ENCODE measurements around the gene KRTAP19-5. TPM values are rescaled to one million over a fixed set of nuclear protein-coding genes. Genes with fewer than 3 reads are reported as not detected.

Gene KRTAP19-5
- not detected in 2 replicates for total RNA-seq
- not detected in 2 replicates for polyA plus RNA-seq
- polyA plus RNA-seq (2011; cell fraction: cytosol; rRNA removed), result not detected in 2 replicates
- polyA plus RNA-seq (2011; cell fraction: nucleus; rRNA removed), result not detected in 2 replicates
- polyA plus RNA-seq (2012), result not detected in 2 replicates
- polyA minus RNA-seq, result not detected in 2 replicates
- polyA minus RNA-seq (2011; cell fraction: cytosol; rRNA and poly(A)+ RNA removed), result not detected
- polyA minus RNA-seq (2011; cell fraction: nucleus; rRNA and poly(A)+ RNA removed), result not detected in 2 replicates
- Bru-seq, nascent RNA, result not detected
- BruChase-seq, experiment 1, labeled RNA remaining after a 6-hour chase, result not detected
- not detected for BruChase-seq, experiment 2, labeled RNA remaining after a 2-hour chase
- long read RNA-seq, result 0 reads

- no peaks in the 10 kb centered on the region for H3K27me3 ChIP-seq (ENCODE audit: control insufficient read depth in 2 of 2, insufficient read depth in 2 of 2, low read length in 2 of 2)
- BruUV-seq (replicated peaks), result no TSS peak
- no peak within 1 kb of the TSS for H3K27ac ChIP-seq (ENCODE audit: insufficient read depth, low read depth, low read length)
- H3K4me2 ChIP-seq (ENCODE audit: insufficient read depth, low read length), result no peak within 1 kb of the TSS
- ChIA-PET POLR2A (no interaction called here), CTCF (no interaction called here)
- H4K20me1 ChIP-seq (replicated peaks; ENCODE audit: control insufficient read depth, extremely low read depth, insufficient read depth, low read length), result no peaks in the 10 kb centered on the region
- H3K4me3 ChIP-seq (replicated peaks in 1 of 3; ENCODE audit: insufficient read depth in 1 of 3, low read depth in 1 of 3, low read length in 3 of 3), result no peak within 1 kb of the TSS
- no peaks in the 10 kb centered on the region for H3K4me1 ChIP-seq (ENCODE audit: control insufficient read depth, extremely low read depth, insufficient read depth, low read length)
- H3K9ac ChIP-seq (replicated peaks; ENCODE audit: extremely low read depth, insufficient read depth, low read length), result no peak within 1 kb of the TSS
- no peaks in the 10 kb centered on the region for H3K79me2 ChIP-seq (ENCODE audit: control insufficient read depth, insufficient read depth, low read length)
- no peaks in the 10 kb centered on the region for H3K36me3 ChIP-seq (ENCODE audit: control insufficient read depth in 2 of 2, extremely low read depth in 1 of 2, insufficient read depth in 2 of 2, low read length in 2 of 2)
- DNase-seq (ENCODE audit: low read depth, low spot score) (no peak), FAIRE-seq (no peak)
- no peaks in the 10 kb centered on the region for H3K9me1 ChIP-seq (replicated peaks; ENCODE audit: control insufficient read depth, extremely low read depth, insufficient read depth, low read length)
- dilution Hi-C loops (cut with MboI; ENCODE audit: extremely low pct_ligation_motif_present, low sequenced_read_pairs) (no loop called here), intact Hi-C loops (cut with micrococcal nuclease) (no loop called here)
- no peak for TF ChIP-seq POLR2A (IDR thresholded peaks at IDR 0.05; ENCODE audit: low read depth, low read length)
- TF ChIP-seq POLR2AphosphoS5 (IDR thresholded peaks at IDR 0.05; ENCODE audit: insufficient read depth, low read depth, low read length), result no peak
- no peak for TF ChIP-seq EZH2 (IDR thresholded peaks at IDR 0.05; ENCODE audit: borderline replicate concordance, low read depth, low read length, severe bottlenecking)
- TF ChIP-seq MYC (IDR thresholded peaks at IDR 0.05; ENCODE audit: low read depth, low read length), result no peak
- TF ChIP-seq GATA2 (IDR thresholded peaks at IDR 0.05; ENCODE audit: insufficient read depth, insufficient read length, low read depth, low read length), result no peak
- TF ChIP-seq JUN (IDR thresholded peaks at IDR 0.05; ENCODE audit: borderline replicate concordance, insufficient read depth, insufficient read length, low read depth), result no peak
- TF ChIP-seq FOS (IDR thresholded peaks at IDR 0.05; ENCODE audit: borderline replicate concordance, insufficient read depth, low read length), result no peak
- no peak for TF ChIP-seq MAX (IDR thresholded peaks at IDR 0.05; ENCODE audit: insufficient read depth, insufficient read length)
- no peak for TF ChIP-seq CTCF (IDR thresholded peaks at IDR 0.05; ENCODE audit: extremely low read depth in 1 of 2, insufficient read depth in 1 of 2, low read depth in 1 of 2, low read length in 2 of 2)
- no peak within 1 kb of the TSS for H2AFZ ChIP-seq (ENCODE audit: low read depth, low read length)
- H3K9me3 ChIP-seq (replicated peaks; ENCODE audit: control insufficient read depth, insufficient read depth, low read length), result peaks cover 4% of the 10 kb centered on the region
These were observed at the start of gene KRTAP19-5 for GRCh38 chr21:30502041-30502440. Gene KRTAP19-5 (minus strand): TSS chr21:30502141. CDS start chr21:30502090, 51 bp downstream.

All from endothelial cell of umbilical vein (primary cell).